Ovary (tissue), 9 donors: ENCODE results near the gene SCAF4. TPM values are rescaled to one million over a fixed set of nuclear protein-coding genes. Genes with fewer than 3 reads are reported as not detected.

Experiments used
- DNase-seq, 5 donors: peaks; one replicate each; pipeline ENCODE4 v3.0.0-alpha.2; 2019 to 2020
- H3K27ac ChIP-seq, 2 donors: fragments of 200-600 bp; one replicate each; pipeline versions ENCODE4 v1.5.1 to v1.8.0; 2019 to 2022
- H3K27me3 ChIP-seq: fragments of 200-600 bp; one replicate; pipeline ENCODE4 v1.8.0; 2022
- H3K36me3 ChIP-seq: fragments of 200-600 bp; sonication (generic); one replicate; pipeline ENCODE4 v1.5.1; 2019
- H3K4me1 ChIP-seq: one replicate; pipeline ENCODE4 v1.8.1; 2013; ENCODE audit warnings: mild to moderate bottlenecking, moderate library complexity; ENCODE audit not compliant: insufficient read depth
- H3K4me3 ChIP-seq: fragments of 200-600 bp; sonication (generic); one replicate; pipeline ENCODE4 v1.5.1; 2017
- H3K9me3 ChIP-seq, 2 donors: fragments of 200-600 bp in 1 of 2; sonication (generic) in 1 of 2; one replicate each; pipeline versions ENCODE4 v1.5.1 to v1.8.1; 2013 to 2019; ENCODE audit warnings: mild to moderate bottlenecking in 1 of 2, moderate library complexity in 1 of 2
- CTCF ChIP-seq, 3 donors: fragments of 450-650 bp in 2 of 3; fragments of 200-600 bp in 1 of 3; IDR thresholded peaks; one replicate each; pipeline versions ENCODE4 v1.5.1 to v1.8.0; 2016 to 2022; ENCODE audit warnings: antibody characterized with exemption in 3 of 3, mild to moderate bottlenecking in 1 of 3
- EP300 ChIP-seq: sonication (generic); formaldehyde crosslinking; IDR thresholded peaks from one replicate; pipeline ENCODE4 v1.6.1; 2017; ENCODE audit warnings: antibody characterized with exemption
- POLR2A ChIP-seq: fragments of 450-650 bp; IDR thresholded peaks from one replicate; pipeline ENCODE4 v1.6.1; 2017; ENCODE audit warnings: antibody characterized with exemption, mild to moderate bottlenecking, moderate library complexity
- WGBS, 3 donors: extraction: QIAGEN DNeasy Blood & Tissue Kit in 1 of 3; methylation state at CpG; one replicate each; pipeline versions ENCODE4 v1.1.5 to v1.1.7; 2013 to 2017; 5-methylcytosine and 5-hydroxymethylcytosine counted together
- intact Hi-C, 4 donors: fragments of 100-400 bp; cut with DNase I; formaldehyde crosslinking; loops; one replicate each; pipeline versions ENCODE4 v1.11.0 to v1.15.1; 2022 to 2023
- polyA plus RNA-seq, 2 donors: library from polyadenylated mRNA; stranded (reverse); fragments of 200-250 nt in 1 of 2; fragments of 350-450 nt in 1 of 2; fragmentation: Illumina TruSeq in 1 of 2; extraction: RNeasy Lipid Tissue Mini Kit (QIAGEN cat#74804) in 1 of 2; gene quantifications; one replicate each; pipeline ENCODE4 v1.2.3, GENCODE V29; 2013 to 2014
- small RNA-seq: library from RNA; depleted of rRNA; stranded (forward); fragments of <200 nt; gene quantifications from one replicate; pipeline ENCODE3, GENCODE V24; 2016
- total RNA-seq, 7 donors: library from RNA; depleted of rRNA in 2 of 7; stranded (reverse); fragments of >200 nt in 2 of 7; fragmentation: NEBNext Ultra II Directional in 3 of 7; extraction: Animal tissue kit (Norgen Biotek cat#: 25700) in 3 of 7; gene quantifications; one replicate each; pipeline versions ENCODE4 v1.1.0 to v1.2.4, GENCODE V29; 2016 to 2023
- donor health status: DM: no; HTN: no; CAD: no; lungs with moderate emphysema.
- donor health status: DM: no; HTN: no; CAD: no.
- donor health status: Bipolar disorder and iron deficiency.
- donor health status: DM: yes; HTN: yes; CAD: no.
- donor health status: DM: no; HTN: no; CAD: no.
- donor health status: DM: yes; HTN: yes; CAD: no.

The SCAF4 gene
- total and polyA plus RNA-seq, 9 donors: 12.2 to 41.7 (median 28.4) TPM

GRCh38 chr21:31624961-31625491, 106.9 kb downstream of the SCAF4 start:
- Histone ChIP-seq H3K9me3 (no peaks in the 10 kb centered on the region), H3K4me3 (no peak overlapping the region), H3K27ac (no peak overlapping the region), H3K27me3 (no peaks in the 10 kb centered on the region), H3K36me3 (no peaks in the 10 kb centered on the region), H3K4me1 (no peaks in the 10 kb centered on the region)
- 89 to 95% (median 92%) methylated on average over 11 of the region's 11 CpGs for WGBS, 3 donors
- TF ChIP-seq CTCF (IDR thresholded peaks at IDR 0.05) (no peak), POLR2A (no peak), EP300 (no peak)
- DNase-seq: no peak
- intact Hi-C loops: no loop called here

GRCh38 chr21:31624181-31624580, 107.7 kb downstream of the SCAF4 start:
- intact Hi-C loops: no loop called here
- Histone ChIP-seq H3K27me3 (no peaks in the 10 kb centered on the region), H3K4me1 (no peaks in the 10 kb centered on the region), H3K36me3 (no peaks in the 10 kb centered on the region), H3K27ac (no peak overlapping the region), H3K4me3 (no peak overlapping the region), H3K9me3 (no peaks in the 10 kb centered on the region)
- 56 to 71% (median 58%) methylated on average over 3 of the region's 3 CpGs for WGBS, 3 donors
- TF ChIP-seq EP300 (no peak), POLR2A (no peak)
- DNase-seq: no peak

- no peak for DNase-seq
- 74 to 77% (median 76%) methylated on average over 6 of the region's 6 CpGs for WGBS, 3 donors
- no peak overlapping the region for H3K4me3 ChIP-seq
- no peaks in the 10 kb centered on the region for H3K27me3 ChIP-seq
- H3K4me1 ChIP-seq: no peaks in the 10 kb centered on the region
- intact Hi-C loops: no loop called here
- no peak for TF ChIP-seq CTCF (IDR thresholded peaks at IDR 0.05)
- no peak for TF ChIP-seq EP300
- TF ChIP-seq POLR2A: no peak
- no peak overlapping the region for H3K27ac ChIP-seq
- no peaks in the 10 kb centered on the region for H3K9me3 ChIP-seq
- no peaks in the 10 kb centered on the region for H3K36me3 ChIP-seq
Measured at GRCh38 chr21:31623664-31624063, 108.3 kb downstream of the SCAF4 start.

- TF ChIP-seq EP300: no peak
- no peak for TF ChIP-seq POLR2A
- TF ChIP-seq CTCF (IDR thresholded peaks at IDR 0.05): no peak
- 54 to 75% (median 69%) methylated on average over 3 of the region's 3 CpGs for whole genome bisulfite sequencing, 3 donors
- DNase-seq: no peak
- H3K36me3 ChIP-seq: no peaks in the 10 kb centered on the region
- intact Hi-C loops: no loop called here
- no peak overlapping the region for H3K27ac ChIP-seq
- H3K4me1 ChIP-seq: no peaks in the 10 kb centered on the region
- no peaks in the 10 kb centered on the region for H3K9me3 ChIP-seq
- no peaks in the 10 kb centered on the region for H3K27me3 ChIP-seq
- no peak overlapping the region for H3K4me3 ChIP-seq
Measured at GRCh38 chr21:31622397-31622796, 109.5 kb downstream of the SCAF4 start.

Small RNAs within 50 kb of the gene (small RNA-seq; reads per million reads assigned to genes)
- gene RF01241: not detected

Other genes starting within 250 kb of the SCAF4 start
- gene SOD1, start 72.4 kb downstream of the SCAF4 start, total RNA-seq: 100 to 1,000 TPM; 175 to 321 (median 236) TPM
- 100 to 1,000 TPM; 373 to 451 TPM for gene SOD1, start 72.4 kb downstream of the SCAF4 start, polyA plus RNA-seq
- gene HUNK, start 140.9 kb upstream of the SCAF4 start, total RNA-seq: 1 to 10 TPM in 4 of 7 donors, under 1 TPM in 3; under 0.01 to 4.9 (median 1.6) TPM
- gene HUNK, start 140.9 kb upstream of the SCAF4 start, polyA plus RNA-seq: 1 to 10 TPM in 1 of 2 donors, under 1 TPM in 1; 0.38 to 1.8 TPM